Activated CD8-positive, alpha-beta memory T cell treated with anti-CD3 and anti-CD28 coated beads, Interleukin-2, amount 10 ng/mL, durations not matched to agents 7 days and 5 days (primary cell): ENCODE data around the gene SLC6A6. TPM values are rescaled to one million over a fixed set of nuclear protein-coding genes. Genes with fewer than 3 reads are reported as not detected.

Experiments used
- ATAC-seq: fragments of 150-1000 bp; cut with Tn5 transposase; one replicate; pipeline ENCODE4 v1.10.0; 2021; ENCODE audit warnings: moderate library complexity
- CTCF ChIA-PET: fragments of 350-600 bp; sonication (Branson Sonifier 250); formaldehyde crosslinking; loops from one replicate; lab custom pipeline; 2021; ENCODE audit warnings: antibody characterized with exemption; lab: Charles Lee
- DNase-seq: peaks from one replicate; pipeline ENCODE4 v3.0.0-alpha.2; 2020
- H3K27ac Mint-ChIP-seq: one replicate; pipeline ENCODE4 v1.8.0; 2021; ENCODE audit warnings: mild to moderate bottlenecking, mixed read lengths
- H3K27me3 Mint-ChIP-seq: one replicate; pipeline ENCODE4 v1.8.0; 2021; ENCODE audit warnings: mixed read lengths
- H3K36me3 Mint-ChIP-seq: one replicate; pipeline ENCODE4 v1.8.0; 2021; ENCODE audit warnings: mild to moderate bottlenecking, mixed read lengths
- H3K4me1 Mint-ChIP-seq: one replicate; pipeline ENCODE4 v1.8.0; 2021; ENCODE audit warnings: mixed read lengths
- H3K4me3 Mint-ChIP-seq: one replicate; pipeline ENCODE4 v1.8.0; 2021; ENCODE audit warnings: mild to moderate bottlenecking, moderate library complexity, mixed read lengths
- H3K9me3 Mint-ChIP-seq: one replicate; pipeline ENCODE4 v1.8.0; 2022; ENCODE audit warnings: low read depth, mixed read lengths
- total RNA-seq, 2 experiments: library from RNA; stranded (reverse); gene quantifications; one replicate each; pipeline ENCODE4 v1.2.3, GENCODE V29; 2021

SLC6A6 gene
- total RNA-seq, 2 experiments from 2014 or later: 55.3 to 64.6 TPM

- no peaks in the 10 kb centered on the region for H3K4me1 Mint-ChIP-seq
- no peak for ATAC-seq
- DNase-seq: no peak
- H3K9me3 Mint-ChIP-seq: no peaks in the 10 kb centered on the region
- H3K36me3 Mint-ChIP-seq: no peaks in the 10 kb centered on the region
- CTCF ChIA-PET: interaction anchor here (1.2 kb wide), 1 partner anchor 29 kb away, joined by 4 read pairs; no protein-coding TSS in a partner anchor
- no peak overlapping the region for H3K27ac Mint-ChIP-seq
- H3K4me3 Mint-ChIP-seq: no peak overlapping the region
- H3K27me3 Mint-ChIP-seq: peaks cover 3% of the 10 kb centered on the region
Measured at GRCh38 chr3:14538451-14539088, 136.2 kb downstream of the SLC6A6 start.

Other genes with a start within 250 kb of the SLC6A6 start
- 10 to 100 TPM; 36.0 to 39.5 TPM for gene XPC, start 224.0 kb upstream of the SLC6A6 start, total RNA-seq
- 10 to 100 TPM; 16.5 to 18.9 TPM for gene LSM3, start 223.8 kb upstream of the SLC6A6 start, total RNA-seq
- not detected for gene GRIP2, start 137.7 kb downstream of the SLC6A6 start, total RNA-seq
- gene CCDC174, start 249.2 kb downstream of the SLC6A6 start, total RNA-seq: 10 to 100 TPM; 18.7 to 21.2 TPM